Measurements from ENCODE around the gene PEX14.

DNA sequence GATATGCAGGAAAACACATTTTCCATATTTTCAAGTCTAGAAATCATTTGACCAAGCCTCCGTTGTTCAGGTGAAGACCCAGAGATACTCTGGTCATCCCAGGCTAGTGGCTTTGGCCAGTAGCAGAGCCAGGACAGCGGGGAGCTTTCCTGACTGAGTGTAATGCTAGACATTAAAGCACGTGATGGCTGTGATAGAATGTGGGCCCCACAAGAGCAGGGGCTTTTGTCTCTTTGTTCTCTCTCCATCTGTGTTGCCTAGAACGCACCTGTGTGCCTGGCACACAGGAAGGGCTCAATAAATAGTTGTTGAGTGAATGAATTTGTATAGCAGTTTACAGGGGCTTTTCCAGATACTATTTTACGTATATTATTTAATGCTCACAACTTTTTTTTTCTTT is 34.0 kb upstream of the PEX14 start:
- TF ChIP-seq, protein P1, sequence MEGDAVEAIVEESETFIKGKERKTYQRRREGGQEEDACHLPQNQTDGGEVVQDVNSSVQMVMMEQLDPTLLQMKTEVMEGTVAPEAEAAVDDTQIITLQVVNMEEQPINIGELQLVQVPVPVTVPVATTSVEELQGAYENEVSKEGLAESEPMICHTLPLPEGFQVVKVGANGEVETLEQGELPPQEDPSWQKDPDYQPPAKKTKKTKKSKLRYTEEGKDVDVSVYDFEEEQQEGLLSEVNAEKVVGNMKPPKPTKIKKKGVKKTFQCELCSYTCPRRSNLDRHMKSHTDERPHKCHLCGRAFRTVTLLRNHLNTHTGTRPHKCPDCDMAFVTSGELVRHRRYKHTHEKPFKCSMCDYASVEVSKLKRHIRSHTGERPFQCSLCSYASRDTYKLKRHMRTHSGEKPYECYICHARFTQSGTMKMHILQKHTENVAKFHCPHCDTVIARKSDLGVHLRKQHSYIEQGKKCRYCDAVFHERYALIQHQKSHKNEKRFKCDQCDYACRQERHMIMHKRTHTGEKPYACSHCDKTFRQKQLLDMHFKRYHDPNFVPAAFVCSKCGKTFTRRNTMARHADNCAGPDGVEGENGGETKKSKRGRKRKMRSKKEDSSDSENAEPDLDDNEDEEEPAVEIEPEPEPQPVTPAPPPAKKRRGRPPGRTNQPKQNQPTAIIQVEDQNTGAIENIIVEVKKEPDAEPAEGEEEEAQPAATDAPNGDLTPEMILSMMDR (IDR thresholded peaks at IDR 0.05) = no peak
- no peak for TF ChIP-seq EP300 (IDR thresholded peaks at IDR 0.05)
- no peak for TF ChIP-seq POLR2A (IDR thresholded peaks at IDR 0.05)
- no peak for TF ChIP-seq POLR2AphosphoS5 (IDR thresholded peaks at IDR 0.05)
